NOMO-1 treated with DMSO at 0.1 percent for 48 hours (cell line): ENCODE results near the gene MSH4.
A peak's percentile ranks its signal among the peaks of the same experiment; 100 is the strongest.
"Not testable (repeated sequence)": the region's sequence is repeated elsewhere in the genome, so short reads cannot be mapped to it uniquely, and the experiment has no call there.

ENCODE experiments used
- DNase-seq: peaks from one replicate; lab custom pipeline; 2025; ENCODE audit not compliant: unreplicated experiment; lab: John Stamatoyannopoulos, UW

Gene MSH4

DNA sequence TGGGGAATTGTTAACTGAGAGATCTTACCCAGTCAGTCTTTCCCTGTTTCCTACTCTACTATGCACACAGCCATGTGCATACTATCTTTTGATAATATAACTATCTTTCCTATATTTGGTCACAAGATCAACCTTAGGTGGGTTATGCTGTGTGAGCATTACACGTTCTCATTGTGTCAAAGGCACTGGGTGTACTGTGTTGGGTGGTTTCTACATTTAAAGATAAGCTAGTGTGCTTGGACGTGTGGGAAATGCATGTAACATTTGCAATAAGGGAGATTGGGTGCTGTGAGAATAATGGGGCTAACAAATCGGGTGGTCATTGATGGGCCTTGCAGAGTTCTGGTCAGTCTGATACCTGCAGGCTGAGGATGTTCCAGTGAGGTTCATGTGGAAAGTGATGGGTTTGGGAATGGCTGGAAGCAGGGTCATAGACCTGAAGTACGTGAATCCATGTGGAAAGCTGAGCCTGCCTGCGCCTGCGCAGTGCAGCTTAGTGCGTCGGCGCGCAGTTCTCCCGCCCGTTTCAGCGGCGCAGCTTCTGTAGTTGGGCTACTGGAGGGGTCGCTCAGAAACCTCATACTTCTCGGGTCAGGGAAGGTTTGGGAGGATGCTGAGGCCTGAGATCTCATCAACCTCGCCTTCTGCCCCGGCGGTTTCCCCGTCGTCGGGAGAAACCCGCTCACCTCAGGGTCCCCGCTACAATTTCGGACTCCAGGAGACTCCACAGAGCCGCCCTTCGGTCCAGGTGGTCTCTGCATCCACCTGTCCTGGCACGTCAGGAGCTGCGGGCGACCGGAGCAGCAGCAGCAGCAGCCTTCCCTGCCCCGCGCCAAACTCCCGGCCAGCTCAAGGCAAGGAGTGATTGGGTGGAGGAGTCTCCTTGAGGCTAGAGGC lies at the start of gene MSH4:
MSH4 (plus strand) TSS at position 507 of the 897 bp plus-strand sequence; CDS start at position 611, 104 bp downstream.
- no peak for DNase-seq

GRCh38 chr1:75757210-75757609 lies 39.5 kb upstream of the MSH4 start:
- not testable (repeated sequence) for DNase-seq

DNA sequence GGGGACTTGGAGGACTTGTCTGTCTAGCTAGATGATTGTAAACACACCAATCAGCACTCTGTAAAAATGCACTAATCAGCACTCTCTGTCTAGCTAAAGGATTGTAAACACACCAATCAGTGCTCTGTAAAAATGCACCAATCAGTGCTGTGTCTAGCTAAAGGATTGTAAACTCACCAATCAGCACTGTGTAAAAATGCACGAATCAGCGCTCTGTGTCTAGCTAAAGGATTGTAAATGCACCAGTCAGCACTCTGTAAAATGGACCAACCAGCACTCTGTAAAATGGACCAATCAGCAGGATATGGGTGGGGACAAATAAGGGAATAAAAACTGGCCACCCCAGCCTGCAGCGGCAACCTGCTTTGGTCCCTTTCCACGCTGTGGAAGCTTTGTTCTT lies 38.1 kb upstream of the MSH4 start:
- not testable (repeated sequence) for DNase-seq

- no peak for DNase-seq
Observed at GRCh38 chr1:75764057-75764655, 32.5 kb upstream of the MSH4 start.

DNA sequence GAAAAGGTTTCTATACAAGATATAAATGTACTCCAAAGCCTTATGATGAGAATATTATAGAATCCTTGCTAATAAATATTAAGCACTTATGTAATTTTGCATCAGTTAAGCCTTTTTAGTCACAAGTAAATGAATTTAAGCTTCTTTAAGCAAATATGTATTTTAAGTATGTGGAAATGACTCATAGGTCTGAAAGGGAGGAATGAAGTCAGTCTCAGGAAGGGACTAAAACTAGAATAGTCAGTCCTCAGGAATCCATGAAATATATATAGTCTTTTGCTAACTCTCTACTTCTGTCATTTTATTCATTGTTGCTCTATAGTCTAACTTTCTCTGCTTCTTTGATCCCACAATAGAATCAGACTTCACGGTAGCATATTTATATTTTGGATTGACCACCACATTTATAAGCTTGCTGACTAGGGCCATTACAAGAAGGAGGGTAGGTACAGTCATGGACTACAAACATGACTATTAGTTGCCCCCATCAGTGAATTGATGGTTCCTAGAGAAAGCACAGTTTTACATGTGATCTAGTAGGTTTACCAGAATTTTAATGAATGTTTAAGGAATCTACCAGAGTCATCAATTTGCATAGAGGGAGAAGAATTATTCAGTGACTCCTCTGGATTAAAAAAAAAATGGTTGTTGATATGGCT lies 30.9 kb upstream of the MSH4 start:
- DNase-seq, result no peak

DNA sequence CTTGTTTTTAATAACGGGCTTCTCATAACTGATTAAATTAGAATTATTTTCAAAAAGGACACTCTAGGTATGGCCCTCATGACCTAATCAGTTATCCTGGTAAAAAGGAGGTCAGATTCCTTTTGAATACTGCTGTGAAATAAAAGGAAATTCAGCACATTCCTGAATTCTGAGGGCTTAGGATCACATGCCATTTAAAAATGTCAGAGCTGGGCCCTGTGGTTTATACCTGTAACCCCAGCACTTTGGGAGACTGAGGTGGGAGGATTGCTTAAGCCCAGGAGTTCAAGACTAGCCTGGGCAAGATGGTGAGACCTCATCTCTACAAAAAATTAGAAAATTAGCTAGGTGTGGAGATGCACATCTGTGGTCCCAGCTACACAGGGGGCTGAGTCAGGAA lies 28.7 kb upstream of the MSH4 start:
- no peak for DNase-seq

- DNase-seq, result no peak
Observed at GRCh38 chr1:75770761-75771160, 25.9 kb upstream of the MSH4 start.

DNA sequence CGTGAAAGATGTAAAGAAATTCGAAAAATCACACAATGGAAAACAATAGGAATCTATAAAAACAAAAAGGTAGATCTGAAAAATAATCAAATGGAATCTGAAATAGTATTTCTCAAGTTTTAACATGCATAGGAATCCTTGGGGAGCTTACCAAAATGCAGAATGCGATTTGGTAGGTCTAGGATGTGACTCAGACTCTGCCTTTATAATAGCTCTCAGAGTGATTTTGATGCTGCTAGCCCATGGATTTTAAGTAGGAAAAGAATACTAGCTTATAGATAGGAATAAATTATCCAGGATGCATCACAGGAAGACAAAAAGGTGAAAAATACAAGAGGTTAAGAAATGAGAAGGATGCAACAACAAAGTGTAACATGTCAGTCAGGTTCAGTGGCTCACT lies 24.7 kb upstream of the MSH4 start:
- no peak for DNase-seq

DNA sequence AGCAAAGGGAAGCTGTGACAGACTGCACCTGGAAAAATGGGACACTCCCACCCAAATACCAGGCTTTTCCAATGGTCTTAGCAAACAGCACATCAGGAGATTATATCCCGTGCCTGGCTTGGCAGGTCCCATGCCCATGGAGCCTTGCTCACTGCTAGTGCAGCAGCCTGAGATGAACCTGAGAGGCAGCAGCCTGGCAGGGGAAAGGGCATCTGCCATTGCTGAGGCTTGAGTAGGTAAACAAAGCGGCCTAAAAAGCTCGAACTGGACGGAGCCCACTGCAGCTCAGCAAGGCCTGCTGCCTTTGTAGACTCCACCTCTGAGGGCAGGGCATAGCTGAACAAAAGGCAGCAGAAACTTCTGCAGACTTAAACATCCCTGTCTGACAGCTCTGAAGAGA lies 18.9 kb upstream of the MSH4 start:
- not testable (repeated sequence) for DNase-seq

- DNase-seq, result not testable (repeated sequence)
Observed at GRCh38 chr1:75778694-75779093, 18.0 kb upstream of the MSH4 start.

DNA sequence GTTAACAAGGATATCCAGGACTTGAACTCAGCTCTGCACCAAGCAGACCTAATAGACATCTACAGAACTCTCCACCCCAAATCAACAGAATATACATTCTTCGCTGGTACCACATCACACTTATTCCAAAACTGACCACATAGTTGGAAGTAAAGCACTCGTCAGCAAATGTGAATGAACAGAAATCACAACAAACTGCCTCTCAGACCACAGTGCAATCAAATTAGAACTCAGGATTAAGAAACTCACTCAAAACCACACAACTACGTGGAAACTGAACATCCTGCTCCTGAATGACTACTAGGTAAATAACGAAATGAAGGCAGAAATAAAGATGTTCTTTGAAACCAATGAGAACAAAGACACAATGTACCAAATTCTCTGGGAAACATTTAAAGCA lies 16.5 kb upstream of the MSH4 start:
- DNase-seq, result not testable (repeated sequence)

DNA sequence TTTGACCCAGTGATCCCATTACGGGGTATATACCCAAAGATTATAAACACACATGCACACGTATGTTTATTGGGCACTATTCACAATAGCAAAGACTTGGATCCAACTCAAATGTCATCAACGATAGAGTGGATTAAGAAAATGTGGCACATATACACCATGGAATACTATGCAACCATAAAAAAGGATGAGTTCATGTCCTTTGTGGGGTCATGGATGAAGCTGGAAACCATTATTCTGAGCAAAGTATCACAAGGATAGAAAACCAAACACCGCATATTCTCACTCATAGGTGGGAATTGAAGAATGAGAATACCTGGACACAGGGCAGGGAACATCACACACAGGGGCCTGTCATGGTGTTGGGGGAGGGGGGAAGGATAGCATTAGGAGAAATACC lies 12.8 kb upstream of the MSH4 start:
- not testable (repeated sequence) for DNase-seq

- DNase-seq, result no peak
Observed at GRCh38 chr1:75785320-75785982, 11.2 kb upstream of the MSH4 start.

GRCh38 chr1:75785983-75786853 lies 10.5 kb upstream of the MSH4 start, which contains the start of gene RABGGTB:
RABGGTB (plus strand) TSS chr1:75786256; CDS start chr1:75786272, 16 bp downstream.
- peak; percentile 98 for DNase-seq

DNA sequence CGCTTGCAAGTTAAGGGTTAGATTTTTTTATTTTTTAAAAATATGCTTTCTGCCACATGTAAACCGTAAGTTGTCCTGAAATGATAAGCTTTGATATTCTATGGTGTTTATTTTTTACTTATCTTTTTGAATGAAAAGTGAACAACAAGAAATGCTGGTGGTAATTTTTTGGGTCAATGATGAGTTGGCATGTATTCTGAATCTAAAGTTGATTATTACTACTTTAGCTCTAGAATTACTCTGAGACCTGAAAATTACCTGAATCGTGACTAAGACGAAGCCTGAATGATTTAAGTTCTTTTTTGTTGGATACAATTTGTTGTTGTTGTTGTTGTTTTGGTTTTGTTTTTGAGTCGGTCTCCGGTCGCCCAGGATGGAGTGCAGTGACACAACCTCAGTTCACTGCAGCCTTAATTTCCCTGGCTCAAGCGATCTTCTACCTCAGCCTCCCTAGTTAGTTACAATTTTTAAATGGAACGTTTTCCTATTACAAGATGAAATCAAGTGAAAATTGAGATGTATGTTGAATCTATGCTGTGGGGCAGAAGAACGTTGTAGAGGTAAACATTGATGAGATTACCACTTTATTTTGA lies 9.7 kb upstream of the MSH4 start:
- no peak for DNase-seq

GRCh38 chr1:75787524-75787923 lies 9.2 kb upstream of the MSH4 start:
- no peak for DNase-seq

DNA sequence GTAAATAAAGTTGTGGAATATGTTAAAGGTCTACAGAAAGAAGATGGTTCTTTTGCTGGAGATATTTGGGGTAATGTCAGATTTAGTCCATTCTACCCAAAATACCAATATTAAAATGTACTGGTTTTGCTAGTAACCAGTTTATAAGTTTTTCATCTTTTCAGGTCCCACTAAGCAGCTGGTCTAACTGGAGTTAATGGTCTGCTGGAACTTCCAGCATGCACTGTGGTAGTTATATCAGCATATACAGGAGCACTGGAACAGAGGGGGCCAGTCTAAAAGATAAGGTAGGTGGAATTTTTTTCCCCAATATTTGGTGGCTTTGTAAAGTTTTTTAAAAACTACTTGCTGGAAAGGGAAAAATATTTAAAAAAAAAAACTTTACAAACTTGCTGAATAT lies 6.7 kb upstream of the MSH4 start:
- no peak for DNase-seq

- DNase-seq, result peak; percentile 24
Observed at GRCh38 chr1:75791022-75791421, 5.7 kb upstream of the MSH4 start.

- no peak for DNase-seq
Observed at GRCh38 chr1:75792091-75792490, 4.6 kb upstream of the MSH4 start.

DNA sequence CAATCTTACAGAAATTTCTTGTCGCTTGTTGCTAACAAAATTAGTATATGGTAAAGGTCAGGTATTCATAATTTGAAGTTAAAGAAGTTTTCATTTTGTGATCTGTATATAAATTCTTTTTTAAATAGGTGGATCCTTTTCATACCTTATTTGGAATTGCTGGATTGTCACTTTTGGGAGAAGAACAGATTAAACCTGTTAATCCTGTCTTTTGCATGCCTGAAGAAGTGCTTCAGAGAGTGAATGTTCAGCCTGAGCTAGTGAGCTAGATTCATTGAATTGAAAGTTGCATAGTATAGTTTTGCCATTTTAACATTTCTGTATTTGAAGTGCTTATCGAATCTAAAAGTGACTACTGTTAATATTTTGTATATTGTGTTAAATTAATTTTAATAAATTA lies 2.3 kb upstream of the MSH4 start:
- no peak for DNase-seq
